ENCODE results near the gene LYSMD4. TPM values are rescaled to one million over a fixed set of nuclear protein-coding genes. Genes with fewer than 3 reads are reported as not detected.

The LYSMD4 gene
- polyA plus RNA-seq, 3 donors: 12.2 to 16.4 (median 15.2) TPM

- DNase-seq (ENCODE audit: extremely low read depth in 1 of 11, low read depth in 9 of 11, low spot score in 4 of 11): no peak
Observed at GRCh38 chr15:99680276-99680675, 53.0 kb downstream of the LYSMD4 start.

GRCh38 chr15:99677540-99678134, 55.6 kb downstream of the LYSMD4 start:
- no peak for DNase-seq (ENCODE audit: extremely low read depth in 1 of 11, low read depth in 9 of 11, low spot score in 4 of 11)

Other genes starting within 250 kb of the LYSMD4 start
- 10 to 100 TPM; 47.4 to 57.6 (median 56.4) TPM for gene MEF2A, start 167.5 kb downstream of the LYSMD4 start, polyA plus RNA-seq (ENCODE audit: insufficient read length in 3 of 3)

Data from renal cortex interstitium (tissue), 11 donors.